ENCODE data around the gene GLOD5. TPM values are rescaled to one million over a fixed set of nuclear protein-coding genes. Genes with fewer than 3 reads are reported as not detected.
"Not testable (repeated sequence)": the region's sequence is repeated elsewhere in the genome, so short reads cannot be mapped to it uniquely, and the experiment has no call there.

The GLOD5 gene
- polyA plus RNA-seq, 2 of the 4 experiments (the other 2 are of a cell fraction), result not detected

DNA sequence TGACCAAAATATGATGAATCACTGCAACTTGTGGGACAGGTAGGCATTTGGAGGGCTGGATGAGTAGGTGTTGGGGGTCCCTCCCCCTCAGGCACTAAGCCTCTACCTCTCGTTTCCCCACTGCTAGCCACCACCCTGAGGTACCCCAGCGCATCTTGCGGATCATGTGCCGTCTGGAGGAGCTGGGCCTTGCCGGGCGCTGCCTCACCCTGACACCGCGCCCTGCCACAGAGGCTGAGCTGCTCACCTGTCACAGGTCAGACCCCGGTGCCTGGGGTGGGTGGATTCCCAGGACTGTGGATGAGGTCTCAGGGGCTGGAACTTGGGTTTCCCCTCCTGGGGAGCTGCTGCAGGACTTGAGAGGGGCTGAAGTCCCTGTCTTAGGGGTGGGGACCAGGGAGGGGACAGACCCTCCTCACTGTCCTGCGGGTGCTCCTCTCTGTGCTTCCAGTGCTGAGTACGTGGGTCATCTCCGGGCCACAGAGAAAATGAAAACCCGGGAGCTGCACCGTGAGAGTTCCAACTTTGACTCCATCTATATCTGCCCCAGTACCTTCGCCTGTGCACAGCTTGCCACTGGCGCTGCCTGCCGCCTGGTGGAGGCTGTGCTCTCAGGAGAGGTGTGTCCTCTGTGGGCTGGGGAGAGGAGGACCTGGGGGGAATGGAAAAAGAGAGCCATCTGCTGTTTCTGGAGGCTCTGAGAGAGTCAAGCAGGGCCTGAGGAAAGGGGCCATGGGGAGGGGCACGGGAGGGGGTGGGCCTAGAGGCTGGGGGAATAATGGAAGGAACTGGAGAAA is 54.7 kb downstream of the GLOD5 start:
- WGBS (ENCODE audit: missing lambda C conversion rate), result 91% methylated on average over 9 of the region's 18 CpGs
- no peaks in the 10 kb centered on the region for H3K4me1 ChIP-seq
- TF ChIP-seq BHLHE40 (IDR thresholded peaks at IDR 0.05; ENCODE audit: low read depth, low read length) (no peak), HEYL (CRISPR knock-in tag; IDR thresholded peaks at IDR 0.05) (no peak), HOXA7 (CRISPR knock-in tag; IDR thresholded peaks at IDR 0.05) (no peak), NFE2L2 (conservative IDR thresholded peaks at IDR 0.05; ENCODE audit: low read length) (no peak)
- TF ChIP-seq, protein P1, sequence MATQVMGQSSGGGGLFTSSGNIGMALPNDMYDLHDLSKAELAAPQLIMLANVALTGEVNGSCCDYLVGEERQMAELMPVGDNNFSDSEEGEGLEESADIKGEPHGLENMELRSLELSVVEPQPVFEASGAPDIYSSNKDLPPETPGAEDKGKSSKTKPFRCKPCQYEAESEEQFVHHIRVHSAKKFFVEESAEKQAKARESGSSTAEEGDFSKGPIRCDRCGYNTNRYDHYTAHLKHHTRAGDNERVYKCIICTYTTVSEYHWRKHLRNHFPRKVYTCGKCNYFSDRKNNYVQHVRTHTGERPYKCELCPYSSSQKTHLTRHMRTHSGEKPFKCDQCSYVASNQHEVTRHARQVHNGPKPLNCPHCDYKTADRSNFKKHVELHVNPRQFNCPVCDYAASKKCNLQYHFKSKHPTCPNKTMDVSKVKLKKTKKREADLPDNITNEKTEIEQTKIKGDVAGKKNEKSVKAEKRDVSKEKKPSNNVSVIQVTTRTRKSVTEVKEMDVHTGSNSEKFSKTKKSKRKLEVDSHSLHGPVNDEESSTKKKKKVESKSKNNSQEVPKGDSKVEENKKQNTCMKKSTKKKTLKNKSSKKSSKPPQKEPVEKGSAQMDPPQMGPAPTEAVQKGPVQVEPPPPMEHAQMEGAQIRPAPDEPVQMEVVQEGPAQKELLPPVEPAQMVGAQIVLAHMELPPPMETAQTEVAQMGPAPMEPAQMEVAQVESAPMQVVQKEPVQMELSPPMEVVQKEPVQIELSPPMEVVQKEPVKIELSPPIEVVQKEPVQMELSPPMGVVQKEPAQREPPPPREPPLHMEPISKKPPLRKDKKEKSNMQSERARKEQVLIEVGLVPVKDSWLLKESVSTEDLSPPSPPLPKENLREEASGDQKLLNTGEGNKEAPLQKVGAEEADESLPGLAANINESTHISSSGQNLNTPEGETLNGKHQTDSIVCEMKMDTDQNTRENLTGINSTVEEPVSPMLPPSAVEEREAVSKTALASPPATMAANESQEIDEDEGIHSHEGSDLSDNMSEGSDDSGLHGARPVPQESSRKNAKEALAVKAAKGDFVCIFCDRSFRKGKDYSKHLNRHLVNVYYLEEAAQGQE (IDR thresholded peaks at IDR 0.05), result no peak
- TF ChIP-seq, protein P2, sequence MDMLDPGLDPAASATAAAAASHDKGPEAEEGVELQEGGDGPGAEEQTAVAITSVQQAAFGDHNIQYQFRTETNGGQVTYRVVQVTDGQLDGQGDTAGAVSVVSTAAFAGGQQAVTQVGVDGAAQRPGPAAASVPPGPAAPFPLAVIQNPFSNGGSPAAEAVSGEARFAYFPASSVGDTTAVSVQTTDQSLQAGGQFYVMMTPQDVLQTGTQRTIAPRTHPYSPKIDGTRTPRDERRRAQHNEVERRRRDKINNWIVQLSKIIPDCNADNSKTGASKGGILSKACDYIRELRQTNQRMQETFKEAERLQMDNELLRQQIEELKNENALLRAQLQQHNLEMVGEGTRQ (IDR thresholded peaks at IDR 0.05), result no peak
- TF ChIP-seq, protein P3, sequence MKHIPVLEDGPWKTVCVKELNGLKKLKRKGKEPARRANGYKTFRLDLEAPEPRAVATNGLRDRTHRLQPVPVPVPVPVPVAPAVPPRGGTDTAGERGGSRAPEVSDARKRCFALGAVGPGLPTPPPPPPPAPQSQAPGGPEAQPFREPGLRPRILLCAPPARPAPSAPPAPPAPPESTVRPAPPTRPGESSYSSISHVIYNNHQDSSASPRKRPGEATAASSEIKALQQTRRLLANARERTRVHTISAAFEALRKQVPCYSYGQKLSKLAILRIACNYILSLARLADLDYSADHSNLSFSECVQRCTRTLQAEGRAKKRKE (CRISPR knock-in tag; IDR thresholded peaks at IDR 0.05; ENCODE audit: low read depth), result no peak
- ChIA-PET POLR2A (no interaction called here), CTCF (interaction anchor here (1.0 kb wide), 1 partner anchor 81 kb away, joined by 3 read pairs; no protein-coding TSS in a partner anchor)
- no peak overlapping the region for H3K4me3 ChIP-seq
- H3K9me3 ChIP-seq, result no peaks in the 10 kb centered on the region
- FAIRE-seq (no peak), DNase-seq (ENCODE audit: low read depth in 1 of 2, low spot score in 1 of 2) (no peak), ATAC-seq (peak in 1 of 2 experiments; percentile 38; a peak in 2 of 6 replicates)
- no peak overlapping the region for H3K27ac ChIP-seq
- H3K4me2 ChIP-seq, result no peak overlapping the region

DNA sequence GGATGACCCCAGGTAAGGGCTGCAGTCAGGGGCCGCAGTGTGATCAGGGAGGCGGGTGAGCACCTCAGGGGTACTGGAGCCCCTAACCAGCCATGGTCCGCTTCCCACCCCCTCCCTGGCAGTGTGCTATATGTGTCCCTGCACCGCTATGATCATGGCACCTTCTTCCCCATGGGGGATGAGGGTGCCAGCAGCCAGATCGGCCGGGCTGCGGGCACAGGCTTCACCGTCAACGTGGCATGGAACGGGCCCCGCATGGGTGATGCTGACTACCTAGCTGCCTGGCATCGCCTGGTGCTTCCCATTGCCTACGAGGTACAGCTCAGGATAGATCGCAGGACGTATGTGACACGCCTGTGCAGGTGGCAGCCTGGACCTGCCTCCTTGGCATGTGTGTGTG is 56.6 kb downstream of the GLOD5 start:
- DNase-seq (ENCODE audit: low read depth in 1 of 2, low spot score in 1 of 2) (no peak), FAIRE-seq (no peak), ATAC-seq (no peak)
- WGBS (ENCODE audit: missing lambda C conversion rate), result 100% methylated on average over 3 of the region's 16 CpGs
- no peak overlapping the region for H3K4me2 ChIP-seq
- ChIA-PET CTCF (no interaction called here), POLR2A (no interaction called here)
- H3K27ac ChIP-seq, result no peak overlapping the region
- no peak for TF ChIP-seq POLR2A (IDR thresholded peaks at IDR 0.05; ENCODE audit: low read length)
- no peak for TF ChIP-seq FOSB (CRISPR knock-in tag; IDR thresholded peaks at IDR 0.05)
- TF ChIP-seq, protein P4, sequence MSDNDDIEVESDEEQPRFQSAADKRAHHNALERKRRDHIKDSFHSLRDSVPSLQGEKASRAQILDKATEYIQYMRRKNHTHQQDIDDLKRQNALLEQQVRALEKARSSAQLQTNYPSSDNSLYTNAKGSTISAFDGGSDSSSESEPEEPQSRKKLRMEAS (IDR thresholded peaks at IDR 0.05), result no peak
- TF ChIP-seq, protein P5, sequence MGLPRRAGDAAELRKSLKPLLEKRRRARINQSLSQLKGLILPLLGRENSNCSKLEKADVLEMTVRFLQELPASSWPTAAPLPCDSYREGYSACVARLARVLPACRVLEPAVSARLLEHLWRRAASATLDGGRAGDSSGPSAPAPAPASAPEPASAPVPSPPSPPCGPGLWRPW (IDR thresholded peaks at IDR 0.05), result no peak
- TF ChIP-seq HDAC2 (IDR thresholded peaks at IDR 0.05), result no peak
- no peak for TF ChIP-seq CHD2 (IDR thresholded peaks at IDR 0.05; ENCODE audit: low read length, partially characterized antibody)
- TF ChIP-seq EHF (CRISPR knock-in tag; IDR thresholded peaks at IDR 0.05), result no peak
- TF ChIP-seq HOXA7 (CRISPR knock-in tag; IDR thresholded peaks at IDR 0.05), result no peak
- no peak for TF ChIP-seq ZC3H11A (IDR thresholded peaks at IDR 0.05)
- no peaks in the 10 kb centered on the region for H3K4me1 ChIP-seq
- H3K9me3 ChIP-seq, result no peaks in the 10 kb centered on the region
- no peak overlapping the region for H3K4me3 ChIP-seq

DNA sequence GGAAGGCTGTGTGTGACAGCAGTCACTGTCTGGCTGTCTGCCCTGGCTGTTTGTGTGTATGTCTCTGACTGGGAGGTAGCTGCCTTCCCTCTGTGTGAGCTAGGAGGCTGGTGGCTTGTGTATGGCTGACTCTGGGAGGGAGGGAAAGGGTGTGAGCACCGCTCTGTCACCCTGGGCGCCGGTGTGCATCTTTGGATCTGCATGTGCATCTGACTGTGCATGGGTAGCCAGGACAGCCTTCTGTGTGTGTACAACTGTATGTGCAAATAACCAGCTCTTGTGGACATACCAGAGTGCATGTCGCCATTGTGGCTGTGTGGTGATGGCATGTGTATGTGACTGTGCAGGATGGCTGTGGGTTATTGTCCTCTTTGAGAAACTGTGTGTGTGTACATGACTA is 57.3 kb downstream of the GLOD5 start:
- TF ChIP-seq TP53 (CRISPR knock-in tag; IDR thresholded peaks at IDR 0.05) (no peak), ZNF302 (CRISPR knock-in tag; IDR thresholded peaks at IDR 0.05) (no peak)
- TF ChIP-seq, protein P6, sequence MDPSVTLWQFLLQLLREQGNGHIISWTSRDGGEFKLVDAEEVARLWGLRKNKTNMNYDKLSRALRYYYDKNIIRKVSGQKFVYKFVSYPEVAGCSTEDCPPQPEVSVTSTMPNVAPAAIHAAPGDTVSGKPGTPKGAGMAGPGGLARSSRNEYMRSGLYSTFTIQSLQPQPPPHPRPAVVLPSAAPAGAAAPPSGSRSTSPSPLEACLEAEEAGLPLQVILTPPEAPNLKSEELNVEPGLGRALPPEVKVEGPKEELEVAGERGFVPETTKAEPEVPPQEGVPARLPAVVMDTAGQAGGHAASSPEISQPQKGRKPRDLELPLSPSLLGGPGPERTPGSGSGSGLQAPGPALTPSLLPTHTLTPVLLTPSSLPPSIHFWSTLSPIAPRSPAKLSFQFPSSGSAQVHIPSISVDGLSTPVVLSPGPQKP (IDR thresholded peaks at IDR 0.05; ENCODE audit: low read depth, low read length), result no peak
- H3K4me2 ChIP-seq, result no peak overlapping the region
- no peak for DNase-seq (ENCODE audit: low read depth in 1 of 2, low spot score in 1 of 2)
- peak; percentile 79 for FAIRE-seq
- H3K9me3 ChIP-seq, result no peaks in the 10 kb centered on the region
- no peak overlapping the region for H3K4me3 ChIP-seq
- POLR2A ChIA-PET, result no interaction called here
- no peak overlapping the region for H3K27ac ChIP-seq
- CTCF ChIA-PET, result no interaction called here
- WGBS (ENCODE audit: missing lambda C conversion rate), result 81% methylated on average over 3 of the region's 4 CpGs
- no peaks in the 10 kb centered on the region for H3K4me1 ChIP-seq
- ATAC-seq, result no peak

DNA sequence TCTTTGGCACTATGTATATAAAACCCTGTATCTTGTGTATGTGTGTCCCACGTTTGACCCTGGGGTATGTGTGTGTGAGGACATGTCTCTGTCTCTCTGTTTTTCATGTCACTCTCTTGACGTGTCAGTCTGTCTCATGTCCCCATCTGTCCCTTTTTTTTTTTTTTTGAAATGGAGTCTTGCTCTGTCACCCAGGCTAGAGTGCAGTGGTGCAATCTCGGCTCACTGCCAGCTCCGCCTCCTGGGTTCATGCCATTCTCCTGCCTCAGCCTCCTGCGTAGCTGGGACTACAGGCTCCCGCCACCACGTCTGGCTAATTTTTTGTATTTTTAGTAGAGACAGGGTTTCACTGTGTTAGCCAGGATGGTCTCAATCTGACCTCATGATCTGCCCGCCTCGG is 57.8 kb downstream of the GLOD5 start:
- FAIRE-seq, CTCF ChIA-PET, H3K9me3 ChIP-seq: not testable (repeated sequence)

More for the DNA sequence above, 57.8 kb downstream of the GLOD5 start:
- POLR2A ChIA-PET, result interaction anchor here (0.6 kb wide), 1 partner anchor 245 kb away, joined by 6 read pairs; the partner anchor contains the start of gene RBM3
- H3K4me3 ChIP-seq; H3K4me2 ChIP-seq; DNase-seq (ENCODE audit: low read depth in 1 of 2, low spot score in 1 of 2); H3K27ac ChIP-seq; H3K4me1 ChIP-seq; ATAC-seq: not testable (repeated sequence)
- WGBS (ENCODE audit: missing lambda C conversion rate), result 88% methylated on average over 9 of the region's 9 CpGs
